HCEC 1CT (cell line): ENCODE data around the gene MS4A10.
A peak's percentile ranks its signal among the peaks of the same experiment; 100 is the strongest.

Experiments used
- DNase-seq: peaks from one replicate; pipeline ENCODE4 v3.0.0-alpha.2; 2017

Gene MS4A10

DNA sequence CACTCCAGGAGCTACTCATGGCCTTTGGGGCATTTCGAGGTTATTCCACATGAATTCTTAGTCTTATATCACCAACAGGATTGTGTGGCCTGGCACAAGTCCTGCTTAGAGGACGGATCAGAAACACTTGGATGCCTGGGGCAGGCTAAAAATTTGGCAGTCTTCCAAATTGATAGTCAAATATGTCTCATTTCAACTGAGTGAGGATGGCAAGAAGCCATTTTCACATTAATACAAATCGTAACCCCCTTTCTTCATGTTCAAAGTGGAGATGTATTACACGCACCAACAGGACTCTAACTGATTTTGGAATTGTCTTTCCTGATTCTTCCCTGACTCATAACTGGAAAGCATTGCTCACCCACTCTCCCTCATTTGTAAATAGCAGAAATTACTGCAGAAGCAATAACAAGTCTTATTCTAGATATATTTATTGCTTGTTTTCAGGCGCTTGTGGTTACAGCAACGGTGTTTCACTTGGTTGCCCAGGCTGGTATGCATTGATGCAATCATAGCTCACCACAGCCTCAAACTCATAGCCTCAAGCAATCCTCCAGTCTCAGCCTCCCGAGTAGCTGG is 46.5 kb downstream of the MS4A10 start:
- peak; percentile 55 for DNase-seq

DNA sequence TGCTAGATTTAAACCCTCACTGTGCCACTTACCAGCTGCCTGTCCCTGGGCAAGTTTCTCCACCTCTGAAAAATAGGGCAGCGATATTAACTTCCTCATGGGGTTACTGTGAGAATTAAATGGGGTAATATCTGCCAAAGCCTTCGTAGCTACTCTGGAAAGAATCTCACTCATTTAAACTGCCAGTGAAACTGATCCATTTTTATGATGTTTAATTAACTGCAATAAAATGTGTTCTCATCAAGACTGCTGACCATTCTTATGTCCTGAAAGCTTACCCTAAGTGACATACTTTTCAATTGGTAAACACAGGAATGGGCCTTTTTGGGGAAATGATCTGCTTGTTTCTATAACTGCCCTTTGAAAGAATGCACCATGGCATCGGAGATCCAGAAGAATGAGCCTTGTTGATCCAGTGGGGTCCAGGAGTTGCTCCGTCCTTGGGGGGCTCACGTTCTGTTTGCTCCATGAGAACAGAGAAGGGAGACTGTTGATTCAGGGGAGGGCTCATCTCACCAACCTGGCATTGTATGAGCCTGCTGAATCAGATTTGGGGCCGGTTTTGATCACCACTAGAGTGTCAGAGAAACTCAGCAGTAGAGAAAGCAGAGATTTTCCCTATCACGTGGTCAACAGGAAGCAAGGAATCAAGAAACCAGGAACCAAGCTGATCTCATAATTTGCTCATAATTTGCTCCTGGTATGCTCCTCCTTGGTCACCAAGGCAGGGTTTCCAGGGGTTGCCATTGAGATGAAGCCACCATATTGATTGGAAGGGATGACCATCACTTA is 49.8 kb downstream of the MS4A10 start:
- peak; percentile 46 for DNase-seq

- peak; percentile 60 for DNase-seq
These were observed 50.4 kb downstream of the MS4A10 start for GRCh38 chr11:60835534-60835846.

DNA sequence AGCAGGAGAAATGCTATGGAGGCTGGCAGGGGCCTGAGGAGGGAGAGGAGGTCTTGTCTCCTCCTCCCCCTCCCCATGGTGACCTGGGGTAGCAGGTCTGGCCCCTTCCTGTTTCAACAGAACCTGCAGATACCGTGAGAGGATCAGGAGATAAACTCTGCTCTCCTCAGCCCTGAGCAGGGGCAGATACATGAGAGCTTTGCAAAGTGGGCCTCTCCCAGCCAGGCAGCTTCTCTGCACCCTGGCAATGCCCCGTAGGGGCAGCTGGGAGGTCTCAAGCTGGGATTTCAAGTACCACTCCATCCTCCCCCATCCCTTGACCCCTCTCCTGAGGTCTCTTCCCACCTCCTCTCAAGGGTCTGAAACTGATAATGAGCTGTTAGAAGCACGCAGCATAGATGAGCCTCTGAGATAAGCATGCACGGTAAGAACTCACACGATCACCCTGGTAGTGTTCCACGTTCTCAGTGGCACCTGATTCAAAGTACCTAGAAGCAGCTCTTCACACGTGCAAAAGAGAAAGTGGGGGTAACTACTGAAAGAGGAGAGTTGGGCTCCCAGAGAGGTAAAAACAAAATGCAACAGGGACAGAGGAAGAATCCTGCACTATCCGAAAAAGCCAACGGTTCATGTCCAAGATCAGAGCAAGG is 51.9 kb downstream of the MS4A10 start:
- DNase-seq = no peak

- peak; percentile 22 for DNase-seq
These were observed 53.0 kb downstream of the MS4A10 start for GRCh38 chr11:60838132-60838531.

- peak; percentile 85 for DNase-seq
These were observed 55.6 kb downstream of the MS4A10 start for GRCh38 chr11:60840470-60841430.

GRCh38 chr11:60841797-60842667 is 56.9 kb downstream of the MS4A10 start, which contains the start of gene CCDC86:
CCDC86 (plus strand) TSS chr11:60842113; CDS start chr11:60842125, 12 bp downstream.
- DNase-seq = peak; percentile 91

DNA sequence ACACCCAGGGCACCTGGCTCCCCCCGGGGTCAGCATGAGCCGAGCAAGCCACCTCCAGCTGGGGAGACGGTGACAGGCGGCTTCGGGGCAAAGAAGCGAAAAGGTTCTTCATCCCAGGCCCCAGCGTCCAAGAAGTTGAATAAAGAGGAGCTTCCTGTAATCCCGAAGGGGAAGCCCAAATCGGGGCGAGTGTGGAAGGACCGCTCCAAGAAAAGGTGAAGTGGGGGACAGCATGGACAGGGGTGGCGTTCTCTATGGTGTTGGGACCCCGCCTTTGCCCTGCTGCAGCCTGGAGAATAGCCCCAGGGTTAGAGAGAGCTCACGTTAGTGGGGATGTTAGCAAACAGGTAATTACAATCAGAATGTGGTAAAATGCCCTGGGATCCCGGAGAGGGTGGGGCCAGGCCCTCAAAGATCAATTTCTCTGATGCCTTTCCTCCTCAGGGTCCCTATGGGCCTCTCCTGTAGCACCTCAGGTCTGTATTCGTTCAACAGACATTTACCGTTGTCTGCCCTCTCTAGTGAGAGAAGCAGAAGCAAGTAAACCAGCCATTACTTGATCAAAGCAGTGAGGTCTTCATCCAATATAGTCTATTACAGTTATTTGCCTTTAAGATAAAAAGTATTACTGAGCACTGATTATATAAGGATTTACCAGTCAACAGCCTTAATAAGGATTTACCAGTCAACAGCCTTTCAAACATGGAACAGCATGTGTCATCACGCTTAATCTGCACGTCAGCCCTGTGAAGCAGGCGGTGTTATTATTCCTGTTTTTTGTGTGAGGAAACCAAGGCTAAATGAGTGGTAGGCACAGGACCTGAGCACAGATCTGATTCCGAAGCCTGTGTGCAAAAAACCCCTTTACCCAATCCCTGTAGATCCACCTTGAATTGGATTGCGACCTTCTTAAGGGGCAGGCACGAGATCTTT is 57.8 kb downstream of the MS4A10 start:
- peak; percentile 36 for DNase-seq

GRCh38 chr11:60844045-60844869 is 59.1 kb downstream of the MS4A10 start:
- peak; percentile 63 for DNase-seq

DNA sequence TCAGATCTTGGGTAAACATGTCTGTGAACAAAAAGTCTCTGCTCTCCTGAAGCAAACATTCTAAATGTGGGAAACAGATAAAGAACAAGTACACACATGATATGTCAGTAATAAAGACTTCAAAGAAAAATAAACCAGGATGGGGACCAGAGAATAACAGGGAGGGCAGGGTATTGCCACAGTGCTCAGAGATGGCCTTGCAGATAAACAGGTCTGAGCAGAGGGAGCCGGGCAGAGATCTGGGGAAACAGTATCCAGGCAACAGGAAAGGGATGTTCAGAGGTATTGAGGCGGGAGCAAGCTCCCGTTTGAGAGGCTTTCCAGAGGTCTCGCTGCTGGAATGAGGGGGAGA is 59.7 kb downstream of the MS4A10 start:
- DNase-seq = no peak

GRCh38 chr11:60845338-60845737 is 60.2 kb downstream of the MS4A10 start:
- no peak for DNase-seq

GRCh38 chr11:60847281-60847680 is 62.1 kb downstream of the MS4A10 start:
- no peak for DNase-seq

- no peak for DNase-seq
These were observed 62.8 kb downstream of the MS4A10 start for GRCh38 chr11:60847896-60848295.

GRCh38 chr11:60848714-60849151 is 63.6 kb downstream of the MS4A10 start:
- no peak for DNase-seq

GRCh38 chr11:60849641-60850520 is 64.7 kb downstream of the MS4A10 start:
- no peak for DNase-seq
